Ishikawa (cell line): ENCODE data around the gene DUSP8.

ENCODE experiments used
- CEBPB ChIP-seq: IDR thresholded peaks from 2 replicates; pipeline ENCODE4 v1.6.1; 2012
- CREB1 ChIP-seq: IDR thresholded peaks from 2 replicates; pipeline ENCODE4 v1.6.1; 2012; ENCODE audit warnings: low read depth
- EGR1 ChIP-seq: IDR thresholded peaks from 2 replicates; pipeline ENCODE4 v1.6.1; 2012
- EP300 ChIP-seq: IDR thresholded peaks from 2 replicates; pipeline ENCODE4 v1.6.1; 2012; ENCODE audit warnings: borderline replicate concordance
- FOXM1 ChIP-seq: IDR thresholded peaks from 2 replicates; pipeline ENCODE4 v1.6.1; 2012; ENCODE audit warnings: low read depth, borderline replicate concordance
- MAX ChIP-seq: IDR thresholded peaks from 2 replicates; pipeline ENCODE4 v1.6.1; 2012
- NFIC ChIP-seq: IDR thresholded peaks from 2 replicates; pipeline ENCODE4 v1.6.1; 2012
- RAD21 ChIP-seq: IDR thresholded peaks from 2 replicates; pipeline ENCODE4 v1.6.1; 2012; ENCODE audit warnings: low read depth
- REST ChIP-seq: IDR thresholded peaks from 2 replicates; pipeline ENCODE4 v1.6.1; 2012; ENCODE audit warnings: low read depth, mild to moderate bottlenecking
- TAF1 ChIP-seq: IDR thresholded peaks from 2 replicates; pipeline ENCODE4 v1.6.1; 2012; ENCODE audit warnings: low read depth, mild to moderate bottlenecking
- TCF12 ChIP-seq: IDR thresholded peaks from 2 replicates; pipeline ENCODE4 v1.6.1; 2012; ENCODE audit warnings: low read depth
- TEAD4 ChIP-seq: IDR thresholded peaks from 2 replicates; pipeline ENCODE4 v1.6.1; 2012
- USF1 ChIP-seq: IDR thresholded peaks from 2 replicates; pipeline ENCODE4 v1.6.1; 2012
- YY1 ChIP-seq: IDR thresholded peaks from 2 replicates; pipeline ENCODE4 v1.6.1; 2012; ENCODE audit warnings: low read depth
- ZBTB7A ChIP-seq: IDR thresholded peaks from 2 replicates; pipeline ENCODE4 v1.6.1; 2012; ENCODE audit warnings: low read depth

The DUSP8 gene

GRCh38 chr11:1516273-1517067 lies 55.6 kb downstream of the DUSP8 start:
- TF ChIP-seq CREB1 (no peak), ZBTB7A (no peak), TCF12 (no peak), TAF1 (no peak), EGR1 (no peak), USF1 (no peak), NFIC (no peak), REST (no peak), RAD21 (no peak), YY1 (no peak), TEAD4 (no peak), EP300 (no peak), MAX (no peak), FOXM1 (no peak), CEBPB (no peak)

- TF ChIP-seq EGR1 (no peak), CEBPB (no peak), RAD21 (peak; percentile 89)
Observed at GRCh38 chr11:1515082-1516060, 56.7 kb downstream of the DUSP8 start.

- no peak for TF ChIP-seq ZBTB7A
- no peak for TF ChIP-seq FOXM1
- no peak for TF ChIP-seq REST
Observed at GRCh38 chr11:1514336-1515061, 57.6 kb downstream of the DUSP8 start.

- no peak for TF ChIP-seq ZBTB7A
- no peak for TF ChIP-seq RAD21
- TF ChIP-seq TAF1 = no peak
- TF ChIP-seq YY1 = no peak
- TF ChIP-seq TCF12 = no peak
- TF ChIP-seq NFIC = no peak
- no peak for TF ChIP-seq USF1
- no peak for TF ChIP-seq CREB1
- no peak for TF ChIP-seq REST
- TF ChIP-seq TEAD4 = no peak
- no peak for TF ChIP-seq FOXM1
Observed at GRCh38 chr11:1513326-1514296, 58.5 kb downstream of the DUSP8 start.
